Limb (tissue), 2 donors: ENCODE measurements around the gene SPG11.
"Not testable (repeated sequence)": the region's sequence is repeated elsewhere in the genome, so short reads cannot be mapped to it uniquely, and the experiment has no call there.

ENCODE experiments used
- DNase-seq, 2 donors: peaks; one replicate each; pipeline ENCODE4 v3.0.0-alpha.2; 2016; ENCODE audit errors: extremely low spot score in 2 of 2

SPG11 gene

GRCh38 chr15:44675911-44676310, 12.4 kb upstream of the SPG11 start:
- no peak for DNase-seq

- DNase-seq = no peak
Observed at GRCh38 chr15:44673639-44674038, 10.2 kb upstream of the SPG11 start.

- DNase-seq = no peak
Observed at GRCh38 chr15:44670087-44670950, 6.9 kb upstream of the SPG11 start.

- DNase-seq = no peak
Observed at GRCh38 chr15:44668921-44669320, 5.5 kb upstream of the SPG11 start.

- no peak for DNase-seq
Observed at GRCh38 chr15:44667039-44667360, 3.5 kb upstream of the SPG11 start.

GRCh38 chr15:44666210-44667038, 3.0 kb upstream of the SPG11 start:
- DNase-seq = no peak

GRCh38 chr15:44662478-44663409, 718 bp downstream of the SPG11 start:
- peak in 1 of 2 donors; percentile 20 for DNase-seq

- DNase-seq = no peak
Observed at GRCh38 chr15:44661576-44661975, 1.9 kb downstream of the SPG11 start.

- no peak for DNase-seq
Observed at GRCh38 chr15:44659056-44659455, 4.4 kb downstream of the SPG11 start.

- no peak for DNase-seq
Observed at GRCh38 chr15:44657378-44657777, 6.1 kb downstream of the SPG11 start.

GRCh38 chr15:44656913-44657312, 6.5 kb downstream of the SPG11 start:
- no peak for DNase-seq

- no peak for DNase-seq
Observed at GRCh38 chr15:44656298-44656697, 7.2 kb downstream of the SPG11 start.

- DNase-seq = no peak
Observed at GRCh38 chr15:44654858-44655257, 8.6 kb downstream of the SPG11 start.

- no peak for DNase-seq
Observed at GRCh38 chr15:44647637-44648036, 15.8 kb downstream of the SPG11 start.

GRCh38 chr15:44647036-44647435, 16.4 kb downstream of the SPG11 start:
- DNase-seq = no peak

GRCh38 chr15:44646460-44646859, 17.0 kb downstream of the SPG11 start:
- no peak for DNase-seq

GRCh38 chr15:44641651-44642050, 21.8 kb downstream of the SPG11 start:
- DNase-seq = no peak

GRCh38 chr15:44636976-44637375, 26.5 kb downstream of the SPG11 start:
- DNase-seq = no peak

GRCh38 chr15:44633603-44634002, 29.9 kb downstream of the SPG11 start:
- no peak for DNase-seq

GRCh38 chr15:44625286-44625685, 38.2 kb downstream of the SPG11 start:
- not testable (repeated sequence) for DNase-seq

- DNase-seq = no peak
Observed at GRCh38 chr15:44623178-44623577, 40.3 kb downstream of the SPG11 start.

GRCh38 chr15:44620081-44620480, 43.4 kb downstream of the SPG11 start:
- no peak for DNase-seq
